Activated CD4-positive, CD25-positive, alpha-beta regulatory T cell treated with anti-CD3 and anti-CD28 coated beads, Interleukin-2, amount 50 U/mL, for 16 hours (primary cell): ENCODE data around the gene CLK2.
"Not testable (repeated sequence)": the region's sequence is repeated elsewhere in the genome, so short reads cannot be mapped to it uniquely, and the experiment has no call there.

Experiments
- DNase-seq: peaks from one replicate; pipeline ENCODE4 v3.0.0-alpha.2; 2020; ENCODE audit warnings: low read depth, low spot score

Gene CLK2

GRCh38 chr1:155267373-155267772 lies 5.9 kb downstream of the CLK2 start:
- no peak for DNase-seq

GRCh38 chr1:155266553-155266952 lies 6.8 kb downstream of the CLK2 start:
- DNase-seq: no peak

DNA sequence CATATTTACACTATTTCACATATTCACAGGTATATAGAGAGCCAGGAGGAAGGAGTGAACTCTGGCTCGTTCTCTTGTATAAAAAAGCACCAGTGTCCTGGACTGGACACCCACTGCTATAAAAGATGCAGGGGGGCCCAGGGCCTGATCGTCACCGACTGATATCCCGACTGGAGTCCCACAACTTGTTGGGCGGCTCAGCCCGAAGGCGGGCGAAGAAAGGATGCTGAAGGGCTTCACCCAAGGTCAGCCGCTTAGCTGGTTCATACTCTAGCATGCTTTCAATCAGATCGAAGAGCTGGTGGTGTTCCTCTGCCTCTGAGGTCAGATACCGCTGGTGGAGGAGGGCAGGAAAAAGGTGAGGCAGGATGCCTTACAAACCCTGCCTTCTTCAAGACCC lies 10.2 kb downstream of the CLK2 start:
- no peak for DNase-seq

GRCh38 chr1:155261852-155262673 lies 11.2 kb downstream of the CLK2 start, which contains the start of gene SCAMP3:
Gene SCAMP3 (minus strand): TSS chr1:155262360. CDS start chr1:155262151, 209 bp downstream.
- DNase-seq: peak; percentile 82

DNA sequence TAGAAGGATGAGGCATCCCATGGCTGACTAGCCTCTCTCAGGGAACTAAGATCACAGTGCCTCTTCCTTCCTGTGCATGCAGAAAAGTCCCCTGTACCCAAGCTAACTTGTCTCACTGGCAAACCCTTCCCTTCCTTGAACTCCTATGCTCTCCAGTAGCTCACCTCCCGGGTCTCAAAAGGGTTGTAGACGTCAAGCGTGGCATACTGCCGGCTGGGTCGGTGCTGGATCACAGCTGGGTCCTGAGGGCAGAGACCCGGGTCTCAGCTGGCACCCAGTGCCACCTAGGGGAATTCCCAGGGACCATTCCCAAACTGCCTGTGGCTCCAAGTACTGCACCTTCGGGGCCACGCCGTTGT lies 11.8 kb downstream of the CLK2 start:
- no peak for DNase-seq

DNA sequence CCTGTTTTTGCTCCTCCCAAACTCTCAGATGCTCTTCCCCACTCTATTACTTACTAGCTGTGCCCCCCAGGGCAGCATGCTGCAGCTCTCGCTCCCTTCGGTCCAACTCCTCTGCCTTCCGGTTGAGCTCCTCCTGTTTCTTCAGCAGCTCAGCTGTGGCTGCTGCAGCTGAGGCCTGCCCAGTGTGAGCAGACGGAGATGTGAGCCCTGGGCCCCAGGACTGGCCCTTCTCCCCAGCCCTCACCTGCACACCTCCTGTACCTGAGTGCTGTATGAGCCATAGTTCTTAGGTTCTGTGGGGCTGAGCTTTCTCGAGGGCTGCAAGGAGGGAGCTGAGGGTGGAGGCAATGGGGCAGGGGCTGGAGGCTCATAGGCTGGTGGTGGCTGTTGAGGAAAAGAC lies 13.0 kb downstream of the CLK2 start:
- DNase-seq: no peak

- no peak for DNase-seq
These were observed 17.0 kb downstream of the CLK2 start for GRCh38 chr1:155256058-155256852.

GRCh38 chr1:155255243-155256007 lies 17.9 kb downstream of the CLK2 start, which contains the start of gene ENTREP3:
Gene ENTREP3 (minus strand): TSS chr1:155255483. CDS start chr1:155254877, 606 bp downstream.
- peak; percentile 52 for DNase-seq

GRCh38 chr1:155254714-155255242 lies 18.5 kb downstream of the CLK2 start:
- DNase-seq: no peak

DNA sequence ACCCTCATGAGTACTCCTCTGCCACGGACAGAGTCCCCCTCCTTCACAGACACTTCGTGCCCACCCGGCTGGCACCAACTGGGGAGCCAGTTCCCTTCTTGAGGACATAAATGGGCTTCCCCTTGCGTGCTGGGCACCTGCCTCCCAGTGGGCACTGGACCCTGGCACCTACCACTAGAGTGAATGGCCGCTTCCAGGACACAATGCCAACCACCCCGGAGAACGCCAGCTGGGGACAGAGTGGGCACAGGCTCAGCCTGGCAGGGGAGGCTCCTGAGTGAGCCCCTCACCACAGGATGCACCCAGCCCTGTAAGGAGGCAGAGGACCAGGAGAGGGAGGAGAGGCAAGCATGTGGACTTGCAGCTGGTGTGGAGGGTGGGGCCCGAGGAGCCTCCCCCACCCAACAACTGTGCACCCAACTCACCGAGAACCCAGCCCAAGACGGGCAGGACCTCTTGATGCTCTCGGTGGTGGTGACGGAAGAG lies 19.0 kb downstream of the CLK2 start:
- no peak for DNase-seq

DNA sequence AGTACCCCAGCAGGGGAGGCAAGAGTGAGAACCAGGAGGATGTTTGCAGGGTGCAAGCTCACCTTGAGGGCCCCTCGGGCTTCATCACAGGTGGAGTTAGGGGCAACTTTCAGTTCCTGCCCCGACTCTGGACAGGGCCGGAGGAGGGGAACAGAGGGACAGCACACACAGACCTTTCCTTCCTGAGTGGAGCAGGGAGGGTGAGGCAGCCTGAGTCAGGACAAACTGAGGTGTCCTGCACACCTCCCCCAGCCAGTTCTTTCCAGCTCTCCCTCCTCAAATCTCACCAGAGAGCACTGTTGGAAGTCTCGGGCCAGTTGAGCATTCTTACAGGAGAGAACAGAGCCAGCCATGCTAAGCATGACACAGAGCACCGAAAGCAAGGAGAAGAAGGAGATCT lies 19.5 kb downstream of the CLK2 start:
- DNase-seq: no peak

DNA sequence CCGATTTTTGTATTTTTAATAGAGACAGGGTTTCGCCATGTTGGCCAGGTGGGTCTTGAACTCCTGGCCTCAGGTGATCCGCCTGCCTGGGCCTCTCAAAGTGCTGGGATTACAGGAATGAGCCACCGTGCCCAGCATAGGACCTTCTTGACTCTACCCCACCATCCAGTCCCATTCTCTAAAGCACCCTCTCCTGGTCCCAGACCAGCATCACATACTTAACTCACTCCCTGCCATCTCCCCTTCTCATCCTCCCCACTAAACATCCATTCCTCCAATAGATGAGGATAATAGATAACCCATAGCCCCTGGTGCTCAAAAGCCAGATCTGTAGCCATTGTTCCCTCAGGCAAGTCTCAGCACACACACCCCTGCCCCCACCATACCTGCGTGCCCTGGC lies 20.1 kb downstream of the CLK2 start:
- DNase-seq: no peak

GRCh38 chr1:155251566-155251965 lies 21.7 kb downstream of the CLK2 start:
- no peak for DNase-seq

- DNase-seq: peak; percentile 94
These were observed 22.5 kb downstream of the CLK2 start for GRCh38 chr1:155250633-155251449.

GRCh38 chr1:155250246-155250632 lies 23.1 kb downstream of the CLK2 start:
- DNase-seq: no peak

- no peak for DNase-seq
These were observed 25.4 kb downstream of the CLK2 start for GRCh38 chr1:155247667-155248553.

- DNase-seq: not testable (repeated sequence)
These were observed 26.5 kb downstream of the CLK2 start for GRCh38 chr1:155246796-155247195.

- no peak for DNase-seq
These were observed 28.2 kb downstream of the CLK2 start for GRCh38 chr1:155245163-155245524.

GRCh38 chr1:155244368-155245162 lies 28.7 kb downstream of the CLK2 start:
- DNase-seq: peak; percentile 86
